AG04449 (cell line): ENCODE measurements around the gene GAGE1.
"Not testable (repeated sequence)": the region's sequence is repeated elsewhere in the genome, so short reads cannot be mapped to it uniquely, and the experiment has no call there.

Experiments used
- CTCF ChIA-PET: fragments of 350-600 bp; formaldehyde crosslinking; extraction: SDS; loops from one replicate; lab custom pipeline; 2021; ENCODE audit warnings: antibody characterized with exemption; lab: Yijun Ruan, JAX
- POLR2A ChIA-PET: fragments of 400-600, 350-600 bp; formaldehyde crosslinking; extraction: SDS; loops from one replicate; lab custom pipeline; 2020; ENCODE audit warnings: antibody characterized with exemption, inconsistent platforms; lab: Yijun Ruan, JAX
- DNase-seq: peaks from one replicate; pipeline ENCODE4 v3.0.0-alpha.2; 2010; ENCODE audit warnings: low read depth, low spot score
- H3K4me3 ChIP-seq: 2 replicates; pipeline ENCODE4 v1.5.1; 2011; ENCODE audit warnings: low read depth, mild to moderate bottlenecking, control low read depth, low read length
- CTCF ChIP-seq: IDR thresholded peaks from one replicate; pipeline ENCODE4 v1.5.1; 2011; ENCODE audit warnings: mild to moderate bottlenecking, moderate library complexity, low read length, control low read depth, inconsistent platforms; ENCODE audit not compliant: insufficient read depth; ENCODE audit errors: missing control alignments

Gene GAGE1

GRCh38 chrX:49598720-49599119 is at the start of gene GAGE1:
Gene GAGE1, plus strand, starts transcription at chrX:49599020. Its CDS starts 1,155 bp downstream, at chrX:49600175.
- POLR2A ChIA-PET, CTCF ChIA-PET, DNase-seq, H3K4me3 ChIP-seq: not testable (repeated sequence)

GRCh38 chrX:49550989-49551388 is 47.8 kb upstream of the GAGE1 start, which contains the start of gene GAGE12E:
Gene GAGE12E, plus strand, starts transcription at chrX:49551289. Its CDS starts 1,155 bp downstream, at chrX:49552444.
- POLR2A ChIA-PET, DNase-seq, CTCF ChIA-PET, H3K4me3 ChIP-seq: not testable (repeated sequence)

GRCh38 chrX:49560542-49560941 is 38.3 kb upstream of the GAGE1 start, which contains the start of gene GAGE12F:
Gene GAGE12F, plus strand, starts transcription at chrX:49560842. Its CDS starts 1,155 bp downstream, at chrX:49561997.
- DNase-seq, H3K4me3 ChIP-seq: not testable (repeated sequence)

GRCh38 chrX:49568728-49569127 is 30.1 kb upstream of the GAGE1 start:
- CTCF ChIA-PET, DNase-seq, POLR2A ChIA-PET, H3K4me3 ChIP-seq: not testable (repeated sequence)

More at GRCh38 chrX:49560542-49560941, 38.3 kb upstream of the GAGE1 start, which contains the start of gene GAGE12F:
- POLR2A ChIA-PET, CTCF ChIA-PET: not testable (repeated sequence)

GRCh38 chrX:49569152-49569551 is 29.7 kb upstream of the GAGE1 start:
- POLR2A ChIA-PET, DNase-seq, H3K4me3 ChIP-seq, CTCF ChIA-PET: not testable (repeated sequence)

- H3K4me3 ChIP-seq, DNase-seq, CTCF ChIA-PET, POLR2A ChIA-PET: not testable (repeated sequence)
These were observed 28.7 kb upstream of the GAGE1 start, which contains the start of gene GAGE12G for GRCh38 chrX:49570100-49570499. Gene GAGE12G, plus strand, starts transcription at chrX:49570400. Its CDS starts 1,155 bp downstream, at chrX:49571555.

GRCh38 chrX:49579649-49580048 is 19.2 kb upstream of the GAGE1 start, which contains the start of gene GAGE12H:
Gene GAGE12H, plus strand, starts transcription at chrX:49579949. Its CDS starts 1,155 bp downstream, at chrX:49581104.
- POLR2A ChIA-PET, H3K4me3 ChIP-seq, DNase-seq, CTCF ChIA-PET: not testable (repeated sequence)

GRCh38 chrX:49589196-49589595 is 9.6 kb upstream of the GAGE1 start, which contains the start of gene GAGE2A:
Gene GAGE2A, plus strand, starts transcription at chrX:49589496. Its CDS starts 1,155 bp downstream, at chrX:49590651.
- POLR2A ChIA-PET, DNase-seq, CTCF ChIA-PET, H3K4me3 ChIP-seq: not testable (repeated sequence)

GRCh38 chrX:49589769-49590478 is 8.9 kb upstream of the GAGE1 start:
- DNase-seq, POLR2A ChIA-PET, CTCF ChIA-PET, H3K4me3 ChIP-seq: not testable (repeated sequence)

GRCh38 chrX:49590488-49590887 is 8.3 kb upstream of the GAGE1 start:
- POLR2A ChIA-PET, H3K4me3 ChIP-seq, CTCF ChIA-PET, DNase-seq: not testable (repeated sequence)

GRCh38 chrX:49610718-49611310 is 12.0 kb downstream of the GAGE1 start:
- TF ChIP-seq CTCF = no peak
- ChIA-PET CTCF (no interaction called here), POLR2A (no interaction called here)
- DNase-seq = no peak
- no peak overlapping the region for H3K4me3 ChIP-seq
